SK-MEL-5 (cell line): ENCODE measurements around the gene IL13. TPM values are rescaled to one million over a fixed set of nuclear protein-coding genes. Genes with fewer than 3 reads are reported as not detected.

Experiments
- DNase-seq: peaks from one replicate; pipeline ENCODE4 v3.0.0-alpha.2; 2016; ENCODE audit warnings: low read depth, low spot score
- in situ Hi-C: cut with HindIII; loops from 2 replicates; pipeline ENCODE4 v1.10.0; 2016; ENCODE audit warnings: low sequenced_read_pairs, high pct_unique_total_duplicates, low pct_unique_long_range_greater_than_20kb
- total RNA-seq: library from RNA; depleted of rRNA; stranded (reverse); fragments of >200 nt; shearing (Covaris generic); gene quantifications from 2 replicates; pipeline ENCODE4 v1.2.3, GENCODE V29; 2014

IL13 gene
- total RNA-seq, 1 experiment from 2014 or later: not detected

DNA sequence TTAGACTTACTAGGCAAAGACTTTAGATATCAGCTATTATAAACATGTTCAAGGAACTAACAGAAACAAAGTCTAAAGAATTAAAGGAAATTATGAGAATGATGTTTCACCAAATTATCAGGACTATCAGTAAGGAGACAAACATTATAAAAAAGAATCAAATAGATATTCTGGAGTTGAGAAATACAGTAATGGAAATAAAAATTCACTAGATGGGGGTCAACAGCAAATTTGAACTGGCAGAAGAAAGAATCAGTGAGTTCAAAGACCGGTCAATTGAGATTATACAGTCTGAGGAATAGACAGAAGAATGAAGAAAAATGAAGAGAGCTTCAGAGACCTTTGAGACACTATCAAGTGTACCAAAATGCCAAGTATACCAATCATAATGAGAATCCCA lies 9.6 kb upstream of the IL13 start:
- in situ Hi-C loops: no loop called here
- DNase-seq: no peak

DNA sequence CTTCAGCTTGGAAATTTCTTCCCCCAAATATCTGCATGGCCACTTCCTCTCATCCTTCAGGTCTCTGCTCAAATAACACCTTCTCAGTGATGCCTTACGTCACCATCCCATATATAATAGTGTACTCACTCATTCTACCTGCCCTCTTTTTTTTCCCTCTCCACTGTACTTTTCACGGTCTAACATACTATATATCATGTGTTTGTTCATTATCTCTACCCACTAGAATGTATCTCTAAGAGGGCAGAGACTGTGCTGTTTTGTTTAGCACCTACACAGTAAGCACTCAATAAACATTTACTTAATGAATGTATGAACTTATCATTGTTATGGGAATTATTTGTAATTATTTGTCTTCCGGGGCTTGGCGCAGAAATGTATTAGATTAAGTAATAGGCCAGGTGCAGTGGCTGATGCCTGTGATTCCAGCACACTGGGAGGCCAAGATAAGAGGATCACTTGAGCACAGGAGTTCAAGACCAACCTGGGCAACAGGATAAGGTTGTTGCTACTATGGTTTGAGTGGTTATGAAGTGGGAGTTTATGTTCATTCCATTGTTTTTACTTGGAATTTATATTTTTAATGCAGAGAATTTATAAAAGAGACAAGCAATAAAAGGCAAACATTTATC lies 6.0 kb upstream of the IL13 start:
- in situ Hi-C loops: no loop called here
- DNase-seq: no peak

GRCh38 chr5:132653716-132654115 lies 4.3 kb upstream of the IL13 start:
- no peak for DNase-seq
- in situ Hi-C loops: no loop called here

DNA sequence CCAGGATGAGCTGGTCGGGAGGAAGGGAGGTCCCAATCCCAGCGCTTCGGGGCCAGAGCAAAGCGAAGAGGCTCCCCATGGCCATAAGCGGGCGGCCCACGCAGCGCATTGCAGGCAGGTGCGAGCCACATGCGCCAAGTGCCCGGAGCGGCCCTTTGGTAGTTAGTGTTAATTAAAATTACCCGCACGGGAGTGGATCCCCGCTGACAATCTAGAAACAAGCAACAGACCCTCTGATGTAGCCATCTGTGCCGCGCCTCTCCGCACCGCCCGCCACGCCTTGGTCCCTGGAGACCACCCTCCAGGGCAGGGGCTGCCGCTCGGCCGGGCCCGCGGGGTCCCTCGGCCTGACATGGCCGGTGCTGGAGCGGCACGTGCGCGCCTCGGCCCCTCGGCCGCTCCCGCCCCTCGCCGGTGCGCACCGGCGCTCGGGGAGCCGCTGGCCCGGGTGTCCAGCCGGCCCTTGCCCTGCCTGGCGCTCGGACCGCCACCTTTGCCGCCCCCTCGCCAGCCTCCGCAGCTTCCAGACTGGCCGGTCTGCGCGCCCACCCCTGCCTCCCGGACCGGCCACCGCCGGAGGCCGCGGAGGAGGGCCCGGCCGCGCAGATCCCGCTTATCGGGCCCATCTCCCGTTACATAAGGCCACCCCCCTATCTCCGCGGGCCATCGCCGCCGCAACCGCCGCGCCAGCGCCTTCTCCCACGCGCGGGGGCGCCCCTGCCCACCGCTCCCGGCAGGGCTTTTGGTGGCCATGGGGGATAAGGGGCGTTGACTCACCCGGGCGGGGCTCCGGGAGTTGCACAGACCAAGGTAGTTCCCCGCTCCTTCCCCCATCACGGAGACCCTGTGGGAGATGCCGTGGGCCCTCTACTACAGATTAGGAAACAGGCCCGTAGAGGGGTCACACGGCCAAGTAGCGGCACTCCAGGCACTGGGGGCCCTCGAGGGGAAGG lies 1.9 kb upstream of the IL13 start:
- no peak for DNase-seq
- in situ Hi-C loops: no loop called here

DNA sequence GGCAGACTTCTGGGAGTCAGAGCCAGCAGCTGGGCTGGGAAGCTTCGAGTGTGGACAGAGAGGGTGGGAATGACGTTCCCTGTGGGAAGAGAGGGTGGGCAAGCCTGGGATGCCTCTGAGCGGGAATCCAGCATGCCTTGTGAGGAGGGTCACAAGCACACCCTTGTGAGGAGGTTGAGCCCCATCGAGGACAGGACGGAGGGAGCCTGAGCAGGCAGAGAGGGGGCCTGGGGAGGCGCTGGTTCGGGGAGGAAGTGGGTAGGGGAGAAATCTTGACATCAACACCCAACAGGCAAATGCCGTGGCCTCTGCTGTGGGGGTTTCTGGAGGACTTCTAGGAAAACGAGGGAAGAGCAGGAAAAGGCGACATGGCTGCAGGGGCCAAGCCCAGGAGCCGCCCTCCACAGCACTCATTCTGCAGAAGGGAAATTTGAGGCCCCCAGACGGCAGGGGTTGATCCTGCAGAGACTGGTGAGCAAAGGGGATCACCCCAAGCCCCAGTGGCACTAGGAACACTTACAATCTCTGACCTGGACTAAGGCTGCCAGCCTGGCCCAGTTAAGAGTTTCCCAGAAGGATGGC lies 1.1 kb upstream of the IL13 start:
- in situ Hi-C loops: no loop called here
- DNase-seq: no peak

DNA sequence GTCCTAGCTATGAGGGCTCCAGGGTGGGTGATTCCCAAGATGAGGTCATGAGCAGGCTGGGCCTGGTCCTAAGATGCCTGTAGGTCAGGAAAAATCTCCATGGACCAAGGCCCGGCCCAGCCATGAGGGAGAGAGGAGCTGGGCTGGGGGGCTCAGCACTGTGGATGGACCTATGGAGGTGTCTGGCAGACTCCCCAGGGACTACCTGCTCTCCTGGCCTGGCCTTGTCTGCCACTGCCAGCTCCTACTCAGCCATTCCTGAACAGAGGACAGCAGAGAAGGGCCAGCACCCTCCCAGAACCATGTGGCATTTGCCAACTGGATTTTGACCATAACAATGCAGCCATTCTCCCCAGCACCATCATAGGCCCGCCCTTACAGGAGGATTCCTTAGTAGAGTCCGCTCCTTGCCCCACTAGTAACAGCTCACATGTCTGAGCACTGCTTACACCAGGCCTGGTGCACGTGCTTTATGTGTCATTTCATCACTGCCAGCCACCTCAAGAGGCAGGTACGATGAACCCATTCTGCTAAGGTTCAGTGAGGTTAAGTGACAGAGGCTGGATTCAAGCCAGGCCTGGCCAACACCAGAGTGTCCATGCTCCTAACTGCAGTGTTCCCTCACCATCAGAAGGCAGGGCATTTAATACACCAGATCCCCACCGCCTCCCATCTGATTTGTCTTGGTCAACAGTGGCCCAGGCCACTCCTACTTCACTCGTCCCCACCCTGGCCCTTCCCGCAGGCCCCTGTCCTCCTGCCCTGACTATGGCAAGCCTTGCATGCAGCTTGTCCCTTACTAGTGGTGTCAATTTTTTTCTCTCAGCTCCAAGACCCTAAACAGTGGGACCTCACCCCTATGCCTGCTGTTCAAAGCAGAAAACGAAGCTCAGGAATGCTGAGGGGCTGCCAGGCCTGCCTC lies 669 bp downstream of the IL13 start:
- in situ Hi-C loops: no loop called here
- no peak for DNase-seq

- DNase-seq: no peak
- in situ Hi-C loops: no loop called here
Measured at GRCh38 chr5:132659598-132660493, 1.9 kb downstream of the IL13 start.

DNA sequence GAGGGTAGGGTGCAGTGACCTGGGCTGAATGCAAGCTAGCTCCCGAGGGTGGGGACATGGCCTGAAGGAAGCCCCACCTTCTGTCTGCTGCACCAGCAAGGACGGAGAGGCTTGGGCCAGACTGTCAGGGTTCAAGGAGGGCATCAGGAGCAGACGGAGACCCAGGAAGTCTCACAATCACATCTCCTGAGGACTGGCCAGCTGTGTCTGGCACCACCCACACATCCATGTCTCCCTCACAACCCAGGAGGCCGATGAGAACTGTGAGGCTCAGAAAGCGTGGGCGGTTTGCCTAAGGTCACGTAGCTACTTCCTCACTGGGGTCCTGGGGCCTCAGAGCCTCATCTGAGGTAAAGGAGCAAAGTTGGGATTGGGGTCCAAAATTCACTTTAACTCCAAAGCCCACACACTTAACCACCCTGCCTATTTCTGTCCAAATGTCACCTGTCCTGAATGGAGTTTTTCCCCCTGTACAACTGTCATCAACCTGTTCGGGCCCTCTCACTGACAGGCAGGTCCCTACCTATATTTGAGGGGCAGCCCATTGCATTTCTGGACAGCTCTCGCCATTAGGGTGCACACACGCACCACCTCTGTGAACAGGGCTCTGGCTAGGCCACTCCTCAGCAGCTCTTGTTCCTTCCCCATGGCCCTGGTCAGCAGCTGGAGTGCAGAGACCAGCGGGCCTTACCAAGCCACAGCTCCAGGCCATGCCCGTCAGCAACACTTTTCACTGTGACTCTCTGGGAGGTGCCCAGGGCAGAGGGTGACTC lies 3.4 kb downstream of the IL13 start:
- no peak for DNase-seq
- in situ Hi-C loops: no loop called here

DNA sequence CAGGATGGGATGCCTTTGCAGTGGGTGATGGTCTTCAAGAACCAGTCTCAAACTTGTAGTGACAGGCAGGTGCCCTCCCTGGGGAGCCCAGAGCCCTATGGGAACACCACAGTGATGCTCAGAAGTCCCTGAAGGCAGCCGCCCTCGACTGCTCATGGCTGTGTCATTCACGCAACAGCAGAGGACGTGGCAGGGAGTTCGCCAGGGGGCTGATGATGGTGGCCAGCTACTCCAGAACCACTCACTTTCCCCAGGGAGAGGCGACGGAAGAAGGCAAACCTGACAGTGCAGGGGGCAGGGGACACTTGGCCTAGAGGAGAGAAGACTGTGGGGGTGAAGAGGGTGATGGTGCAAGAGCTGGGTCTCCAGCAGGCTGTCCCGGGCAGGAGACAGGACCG lies 4.0 kb downstream of the IL13 start:
- in situ Hi-C loops: no loop called here

GRCh38 chr5:132662925-132663770 lies 5.2 kb downstream of the IL13 start:
- in situ Hi-C loops: no loop called here
- DNase-seq: peak; percentile 49

More for the DNA sequence above, 4.0 kb downstream of the IL13 start:
- DNase-seq: no peak

DNA sequence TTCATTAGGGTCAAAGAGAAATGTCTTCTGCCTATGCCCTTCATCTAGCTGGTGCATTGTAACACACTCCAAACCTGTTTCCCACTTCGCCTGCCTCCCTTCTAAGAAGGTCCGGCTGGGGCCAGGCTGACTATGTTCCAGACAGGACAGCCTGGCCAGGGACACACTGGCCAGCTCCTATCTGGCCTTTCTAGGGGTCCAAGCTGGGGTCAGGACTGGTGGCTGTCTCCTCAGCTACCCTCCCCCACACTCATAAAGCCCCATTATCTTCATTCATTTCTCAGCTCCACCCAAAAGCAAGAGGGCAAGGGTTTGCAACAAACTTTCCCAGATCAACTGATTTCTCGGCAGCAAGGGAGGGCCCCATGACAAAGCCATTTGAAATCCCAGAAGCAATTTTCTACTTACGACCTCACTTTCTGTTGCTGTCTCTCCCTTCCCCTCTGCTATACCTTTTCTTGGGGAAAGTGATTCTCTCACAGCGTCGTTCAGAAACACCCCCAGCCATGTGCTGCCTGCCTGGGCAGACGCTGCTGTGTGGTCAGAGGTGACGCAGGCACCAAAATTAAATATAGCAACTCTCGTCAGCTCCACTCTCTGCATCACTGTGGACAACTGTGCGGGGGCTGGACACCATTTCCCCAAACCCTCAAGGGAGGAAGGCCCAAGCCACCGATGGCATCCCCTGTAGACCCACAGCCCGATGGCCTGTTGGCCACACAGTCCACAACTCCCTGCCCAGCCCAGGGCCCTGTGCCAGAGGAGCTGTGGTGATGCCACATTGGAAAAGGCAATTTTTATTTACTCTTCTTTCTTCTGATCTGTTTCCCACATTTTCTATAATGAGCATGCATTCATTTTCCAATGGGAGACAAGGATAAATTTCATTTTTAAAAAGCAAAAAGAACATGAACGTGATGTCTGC lies 6.1 kb downstream of the IL13 start:
- no peak for DNase-seq
- in situ Hi-C loops: no loop called here

DNA sequence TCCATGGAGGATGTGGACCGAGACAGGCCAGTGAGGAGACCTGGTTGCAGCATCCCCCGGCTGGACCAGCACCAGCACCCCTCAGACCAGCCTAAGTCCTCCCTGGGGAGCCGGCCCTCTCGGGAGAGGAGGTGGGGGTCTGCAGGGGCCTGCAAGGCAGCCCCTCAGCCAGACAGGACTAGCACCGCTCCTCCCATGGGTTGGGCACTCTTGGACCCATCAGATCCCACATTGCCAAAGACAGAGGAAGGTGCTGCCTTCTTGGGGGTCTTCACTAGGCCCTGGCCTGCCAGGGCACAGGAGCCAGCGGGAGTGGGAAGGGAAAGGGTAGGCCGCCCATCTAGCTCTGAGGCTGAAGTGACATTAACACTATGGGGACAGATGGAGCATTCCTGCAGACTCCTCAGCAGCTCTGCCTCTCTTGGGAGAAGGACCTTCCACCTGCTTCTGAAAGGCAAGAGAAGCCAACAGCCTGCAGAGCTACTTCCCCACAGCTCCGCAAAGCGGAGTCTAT lies 6.8 kb downstream of the IL13 start:
- DNase-seq: no peak
- in situ Hi-C loops: no loop called here

DNA sequence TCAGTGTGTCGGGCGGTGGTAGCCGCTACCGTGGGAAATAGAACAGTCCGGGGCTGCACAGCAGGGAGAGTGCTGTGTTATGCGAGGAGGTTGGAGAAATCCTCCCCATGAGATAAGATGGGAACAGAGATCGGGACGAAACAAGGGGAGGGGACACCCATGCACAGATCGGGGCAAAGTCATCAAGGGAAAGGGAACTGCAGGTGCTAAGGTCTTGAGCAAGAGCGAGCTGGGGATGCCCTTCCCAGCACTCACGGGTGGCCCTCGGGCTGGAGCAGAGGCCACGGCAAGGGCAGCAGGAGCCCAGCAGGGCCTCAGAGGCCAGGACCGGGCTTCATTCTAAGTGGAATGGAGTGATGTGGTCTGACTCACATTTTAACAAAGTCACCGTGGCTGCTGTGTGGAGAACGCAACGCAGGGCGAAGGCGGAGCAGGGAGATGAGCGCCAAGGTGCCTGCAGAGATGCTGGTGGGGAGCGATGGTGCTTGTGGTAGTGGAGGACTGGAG lies 7.7 kb downstream of the IL13 start:
- DNase-seq: no peak
- in situ Hi-C loops: no loop called here
